ENCODE results near the gene SUSD2.

The SUSD2 gene

DNA sequence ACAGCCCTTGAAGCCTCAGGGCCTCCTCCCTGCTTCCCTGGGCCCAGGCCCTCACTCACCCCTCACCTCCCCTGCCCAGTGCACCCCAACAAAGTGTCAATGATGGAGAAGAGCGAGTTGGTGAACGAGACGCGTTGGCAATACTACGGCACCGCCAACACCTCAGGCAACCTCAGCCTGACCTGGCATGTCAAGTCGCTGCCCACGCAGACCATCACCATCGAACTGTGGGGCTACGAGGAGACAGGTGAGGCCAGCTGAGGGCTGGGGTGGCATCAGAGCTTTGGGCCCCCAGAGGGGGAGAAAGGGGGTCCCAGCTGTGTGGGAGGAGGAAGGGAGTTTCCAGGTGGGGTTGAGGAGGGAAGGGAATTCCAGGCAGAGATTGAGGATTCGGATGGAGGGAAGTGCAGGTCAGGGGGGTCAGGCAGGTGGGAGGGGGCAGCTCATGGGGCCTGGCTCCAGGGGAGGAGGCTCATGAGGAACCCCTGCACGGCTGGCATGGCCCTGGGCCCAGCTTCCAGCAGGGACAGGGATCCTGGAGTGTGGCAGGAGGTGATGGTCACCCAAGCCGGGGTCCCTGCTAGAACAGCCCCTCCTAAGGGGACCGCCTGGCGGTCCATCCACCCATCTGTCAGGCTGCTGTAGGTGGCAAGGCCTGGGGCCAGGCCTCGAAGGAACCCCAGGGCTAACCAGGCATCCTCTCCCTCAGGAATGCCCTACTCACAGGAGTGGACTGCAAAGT, 2.9 kb downstream of the SUSD2 start:
- H3K4me1 ChIP-seq (ENCODE audit: low read length) = peaks cover 27% of the 10 kb centered on the region
- H3K4me2 ChIP-seq (ENCODE audit: low read length) = peak overlapping the region; percentile 76
- peak overlapping the region; percentile 36; the same call in 1 of the 2 replicates for H3K27ac ChIP-seq (ENCODE audit: low read length)
- H3K9me3 ChIP-seq (ENCODE audit: insufficient read depth, low read length) = no peaks in the 10 kb centered on the region
- no peaks in the 10 kb centered on the region for H3K27me3 ChIP-seq (ENCODE audit: low read depth, low read length)
- no peak for TF ChIP-seq EZH2phosphoT487 (IDR thresholded peaks at IDR 0.05; ENCODE audit: low read depth)
- TF ChIP-seq, protein P1, sequence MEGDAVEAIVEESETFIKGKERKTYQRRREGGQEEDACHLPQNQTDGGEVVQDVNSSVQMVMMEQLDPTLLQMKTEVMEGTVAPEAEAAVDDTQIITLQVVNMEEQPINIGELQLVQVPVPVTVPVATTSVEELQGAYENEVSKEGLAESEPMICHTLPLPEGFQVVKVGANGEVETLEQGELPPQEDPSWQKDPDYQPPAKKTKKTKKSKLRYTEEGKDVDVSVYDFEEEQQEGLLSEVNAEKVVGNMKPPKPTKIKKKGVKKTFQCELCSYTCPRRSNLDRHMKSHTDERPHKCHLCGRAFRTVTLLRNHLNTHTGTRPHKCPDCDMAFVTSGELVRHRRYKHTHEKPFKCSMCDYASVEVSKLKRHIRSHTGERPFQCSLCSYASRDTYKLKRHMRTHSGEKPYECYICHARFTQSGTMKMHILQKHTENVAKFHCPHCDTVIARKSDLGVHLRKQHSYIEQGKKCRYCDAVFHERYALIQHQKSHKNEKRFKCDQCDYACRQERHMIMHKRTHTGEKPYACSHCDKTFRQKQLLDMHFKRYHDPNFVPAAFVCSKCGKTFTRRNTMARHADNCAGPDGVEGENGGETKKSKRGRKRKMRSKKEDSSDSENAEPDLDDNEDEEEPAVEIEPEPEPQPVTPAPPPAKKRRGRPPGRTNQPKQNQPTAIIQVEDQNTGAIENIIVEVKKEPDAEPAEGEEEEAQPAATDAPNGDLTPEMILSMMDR (IDR thresholded peaks at IDR 0.05; ENCODE audit: low read depth, low read length) = no peak
- H3K4me3 ChIP-seq (ENCODE audit: low read length) = peak overlapping the region; percentile 74
- peak overlapping the region; percentile 50; the same call in 1 of the 2 replicates for H3K9ac ChIP-seq (ENCODE audit: low read length)
- H3K36me3 ChIP-seq (replicated peaks; ENCODE audit: low read depth, low read length) = no peaks in the 10 kb centered on the region
- H3K79me2 ChIP-seq (ENCODE audit: low read length) = no peaks in the 10 kb centered on the region
- H2AFZ ChIP-seq (ENCODE audit: low read depth, low read length) = peak overlapping the region; percentile 6; the same call in 1 of the 2 replicates
- H4K20me1 ChIP-seq (ENCODE audit: insufficient read depth, low read length) = no peaks in the 10 kb centered on the region

DNA sequence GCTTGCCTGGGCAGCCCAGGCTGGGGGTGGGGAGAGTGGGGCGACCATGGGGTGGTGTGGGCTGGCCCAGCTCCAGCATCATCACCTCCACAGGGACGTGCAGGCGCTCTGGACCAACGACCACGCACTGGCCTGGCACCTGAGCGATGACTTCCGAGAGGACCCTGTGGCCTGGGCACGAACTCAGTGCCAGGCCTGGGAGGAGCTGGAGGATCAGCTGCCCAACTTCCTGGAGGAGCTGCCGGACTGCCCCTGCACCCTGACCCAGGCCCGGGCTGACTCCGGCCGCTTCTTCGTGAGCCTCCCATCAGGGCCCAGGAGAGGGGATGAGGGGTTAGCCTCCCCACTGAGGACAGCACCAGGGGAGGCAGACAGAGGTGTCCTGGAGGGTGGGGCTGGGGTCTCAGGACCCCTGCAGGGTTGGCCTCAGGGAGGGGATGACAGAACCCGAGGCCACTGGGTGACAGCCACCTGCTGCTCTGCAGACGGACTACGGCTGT, 3.8 kb downstream of the SUSD2 start:
- Histone ChIP-seq H3K79me2 (ENCODE audit: low read length) (no peaks in the 10 kb centered on the region), H4K20me1 (ENCODE audit: insufficient read depth, low read length) (no peaks in the 10 kb centered on the region), H3K27me3 (ENCODE audit: low read depth, low read length) (no peaks in the 10 kb centered on the region), H3K36me3 (replicated peaks; ENCODE audit: low read depth, low read length) (no peaks in the 10 kb centered on the region), H2AFZ (ENCODE audit: low read depth, low read length) (no peak overlapping the region), H3K27ac (ENCODE audit: low read length) (no peak overlapping the region), H3K4me1 (ENCODE audit: low read length) (peaks cover 27% of the 10 kb centered on the region), H3K9ac (ENCODE audit: low read length) (no peak overlapping the region), H3K9me3 (ENCODE audit: insufficient read depth, low read length) (no peaks in the 10 kb centered on the region), H3K4me3 (ENCODE audit: low read length) (no peak overlapping the region), H3K4me2 (ENCODE audit: low read length) (no peak overlapping the region)
- TF ChIP-seq, protein P1 (IDR thresholded peaks at IDR 0.05; ENCODE audit: low read depth, low read length) = no peak
- TF ChIP-seq EZH2phosphoT487 (IDR thresholded peaks at IDR 0.05; ENCODE audit: low read depth) = no peak

DNA sequence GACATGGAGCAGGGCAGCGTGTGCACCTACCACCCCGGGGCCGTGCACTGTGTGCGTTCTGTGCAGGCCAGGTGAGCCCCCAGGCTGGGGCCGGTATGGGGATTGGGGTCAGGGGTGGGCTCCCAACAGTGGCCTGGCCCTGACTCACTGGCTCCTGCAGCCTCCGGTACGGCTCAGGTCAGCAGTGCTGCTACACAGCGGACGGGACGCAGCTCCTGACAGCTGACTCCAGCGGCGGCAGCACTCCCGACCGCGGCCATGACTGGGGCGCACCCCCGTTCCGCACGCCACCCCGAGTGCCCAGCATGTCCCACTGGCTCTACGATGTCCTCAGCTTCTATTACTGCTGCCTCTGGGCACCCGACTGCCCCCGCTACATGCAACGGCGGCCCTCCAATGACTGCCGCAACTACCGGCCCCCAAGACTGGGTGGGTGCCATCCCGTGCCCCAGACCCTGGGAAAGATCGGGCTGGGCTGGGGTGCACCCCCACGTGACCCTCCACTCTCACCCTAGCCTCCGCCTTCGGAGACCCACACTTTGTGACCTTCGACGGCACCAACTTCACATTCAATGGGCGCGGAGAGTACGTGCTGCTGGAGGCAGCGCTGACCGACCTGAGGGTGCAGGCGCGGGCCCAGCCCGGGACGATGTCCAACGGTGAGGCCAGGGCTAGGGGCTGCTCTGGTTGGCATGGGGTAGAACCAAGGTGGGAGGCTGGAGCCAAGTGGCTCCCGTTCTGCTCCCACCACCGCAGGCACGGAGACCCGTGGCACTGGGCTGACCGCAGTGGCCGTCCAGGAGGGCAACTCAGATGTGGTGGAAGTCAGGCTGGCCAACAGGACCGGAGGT, 4.4 kb downstream of the SUSD2 start:
- Histone ChIP-seq H3K9ac (ENCODE audit: low read length) (no peak overlapping the region), H3K4me1 (ENCODE audit: low read length) (peaks cover 23% of the 10 kb centered on the region), H3K79me2 (ENCODE audit: low read length) (no peaks in the 10 kb centered on the region), H3K27me3 (ENCODE audit: low read depth, low read length) (no peaks in the 10 kb centered on the region), H3K4me3 (ENCODE audit: low read length) (no peak overlapping the region), H4K20me1 (ENCODE audit: insufficient read depth, low read length) (no peaks in the 10 kb centered on the region), H3K4me2 (ENCODE audit: low read length) (no peak overlapping the region), H3K36me3 (replicated peaks; ENCODE audit: low read depth, low read length) (no peaks in the 10 kb centered on the region), H3K27ac (ENCODE audit: low read length) (no peak overlapping the region), H2AFZ (ENCODE audit: low read depth, low read length) (no peak overlapping the region), H3K9me3 (ENCODE audit: insufficient read depth, low read length) (no peaks in the 10 kb centered on the region)
- TF ChIP-seq, protein P1 (IDR thresholded peaks at IDR 0.05; ENCODE audit: low read depth, low read length) = no peak
- no peak for TF ChIP-seq EZH2phosphoT487 (IDR thresholded peaks at IDR 0.05; ENCODE audit: low read depth)

DNA sequence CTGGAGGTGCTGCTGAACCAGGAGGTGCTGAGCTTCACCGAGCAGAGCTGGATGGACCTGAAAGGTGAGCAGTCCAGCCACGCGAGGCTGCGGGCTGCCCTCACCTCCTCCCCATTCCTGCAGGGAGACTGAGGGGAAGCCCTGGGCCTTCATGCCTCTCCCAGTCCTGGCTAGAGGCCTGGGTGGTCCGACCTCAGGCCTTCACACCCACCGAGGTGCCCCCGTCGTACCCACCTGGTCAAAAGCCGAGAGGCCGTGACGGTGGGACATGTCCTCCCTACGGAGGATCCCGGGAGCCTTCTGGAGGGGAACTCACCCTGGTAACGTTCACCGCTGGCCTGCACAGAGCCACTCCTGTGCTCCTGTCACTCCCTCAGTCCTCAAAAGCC, 5.1 kb downstream of the SUSD2 start:
- no peak overlapping the region for H3K27ac ChIP-seq (ENCODE audit: low read length)
- H3K27me3 ChIP-seq (ENCODE audit: low read depth, low read length) = no peaks in the 10 kb centered on the region
- H4K20me1 ChIP-seq (ENCODE audit: insufficient read depth, low read length) = no peaks in the 10 kb centered on the region
- H3K9ac ChIP-seq (ENCODE audit: low read length) = no peak overlapping the region
- H3K4me1 ChIP-seq (ENCODE audit: low read length) = peaks cover 20% of the 10 kb centered on the region
- H2AFZ ChIP-seq (ENCODE audit: low read depth, low read length) = no peak overlapping the region
- H3K9me3 ChIP-seq (ENCODE audit: insufficient read depth, low read length) = no peaks in the 10 kb centered on the region
- H3K4me2 ChIP-seq (ENCODE audit: low read length) = no peak overlapping the region
- no peak overlapping the region for H3K4me3 ChIP-seq (ENCODE audit: low read length)
- no peaks in the 10 kb centered on the region for H3K79me2 ChIP-seq (ENCODE audit: low read length)
- H3K36me3 ChIP-seq (replicated peaks; ENCODE audit: low read depth, low read length) = no peaks in the 10 kb centered on the region
- TF ChIP-seq EZH2phosphoT487 (IDR thresholded peaks at IDR 0.05; ENCODE audit: low read depth) = no peak
- TF ChIP-seq, protein P1 (IDR thresholded peaks at IDR 0.05; ENCODE audit: low read depth, low read length) = no peak
